ENCODE measurements around the gene GBX2. TPM values are rescaled to one million over a fixed set of nuclear protein-coding genes. Genes with fewer than 3 reads are reported as not detected.

Gene GBX2
- total and polyA plus RNA-seq, 2 experiments from 2014 or later: not detected

- no peaks in the 10 kb centered on the region for H3K9me3 ChIP-seq (ENCODE audit: low read depth)
- no peaks in the 10 kb centered on the region for H3K4me1 ChIP-seq (ENCODE audit: insufficient read depth)
- H3K4me3 ChIP-seq: no peak overlapping the region
- no peaks in the 10 kb centered on the region for H3K79me2 ChIP-seq (ENCODE audit: insufficient read depth)
- in situ Hi-C loops (cut with MboI): no loop called here
- TF ChIP-seq EZH2phosphoT487 (IDR thresholded peaks at IDR 0.05; ENCODE audit: insufficient read depth, low read depth) (no peak), EZH2 (IDR thresholded peaks at IDR 0.05; ENCODE audit: insufficient read depth, poor library complexity, severe bottlenecking) (no peak)
- WGBS, 2 experiments (ENCODE audit: low coverage in 1 of 2, low lambda C conversion rate in 2 of 2, missing lambda C conversion rate in 2 of 2): 71 to 72% methylated on average over 3 of the region's 3 CpGs
- no peak overlapping the region for H3K4me2 ChIP-seq (ENCODE audit: unreplicated experiment)
- no peak for DNase-seq
- no peak overlapping the region for H2AFZ ChIP-seq
- no peak overlapping the region for H3K9ac ChIP-seq
- no peaks in the 10 kb centered on the region for H3K27me3 ChIP-seq (replicated peaks; ENCODE audit: insufficient read depth)
- H3K9me2 ChIP-seq (ENCODE audit: insufficient read depth): no peaks in the 10 kb centered on the region
- no peak overlapping the region for H3K27ac ChIP-seq
- no peaks in the 10 kb centered on the region for H4K20me1 ChIP-seq (ENCODE audit: insufficient read depth)
- H3F3A ChIP-seq (ENCODE audit: insufficient read depth): no peaks in the 10 kb centered on the region
- H3K36me3 ChIP-seq (ENCODE audit: low read depth): no peaks in the 10 kb centered on the region; the same call in 1 of the 2 replicates
Observed at GRCh38 chr2:236122236-236122635, 46.0 kb downstream of the GBX2 start.

DNA sequence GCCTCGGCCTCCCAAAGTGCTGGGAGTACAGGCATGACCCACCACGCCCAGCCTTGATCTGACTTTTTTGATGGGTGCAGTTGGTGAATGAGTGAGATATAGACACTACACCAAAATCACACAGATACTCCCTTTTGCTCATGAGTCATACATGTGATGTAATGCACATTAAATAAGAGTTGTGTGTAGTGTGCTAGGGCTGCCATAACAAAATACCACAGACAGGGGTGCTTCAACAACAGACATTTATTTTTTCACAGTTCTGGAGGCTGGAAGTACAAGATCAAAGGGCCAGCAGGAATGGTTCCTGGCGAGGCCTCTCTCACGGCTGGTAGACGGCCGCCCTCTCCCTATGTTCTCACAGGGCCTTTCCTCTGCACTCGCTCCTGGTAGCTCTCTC, 46.6 kb downstream of the GBX2 start:
- no peaks in the 10 kb centered on the region for H4K20me1 ChIP-seq (ENCODE audit: insufficient read depth)
- no peaks in the 10 kb centered on the region for H3K79me2 ChIP-seq (ENCODE audit: insufficient read depth)
- H3K27ac ChIP-seq: no peak overlapping the region
- H3K36me3 ChIP-seq (ENCODE audit: low read depth): no peaks in the 10 kb centered on the region
- no peaks in the 10 kb centered on the region for H3F3A ChIP-seq (ENCODE audit: insufficient read depth)
- no peaks in the 10 kb centered on the region for H3K4me1 ChIP-seq (ENCODE audit: insufficient read depth)
- H3K27me3 ChIP-seq (replicated peaks; ENCODE audit: insufficient read depth): no peaks in the 10 kb centered on the region
- peak; percentile 29 for DNase-seq
- WGBS, 2 experiments (ENCODE audit: low coverage in 1 of 2, low lambda C conversion rate in 2 of 2, missing lambda C conversion rate in 2 of 2): 92 to 96% methylated on average over 7 of the region's 7 CpGs
- no peaks in the 10 kb centered on the region for H3K9me3 ChIP-seq (ENCODE audit: low read depth)
- H3K4me2 ChIP-seq (ENCODE audit: unreplicated experiment): no peak overlapping the region
- in situ Hi-C loops (cut with MboI): no loop called here
- H2AFZ ChIP-seq: no peak overlapping the region
- H3K9me2 ChIP-seq (ENCODE audit: insufficient read depth): no peaks in the 10 kb centered on the region
- H3K9ac ChIP-seq: no peak overlapping the region
- no peak overlapping the region for H3K4me3 ChIP-seq
- no peak for TF ChIP-seq EZH2 (IDR thresholded peaks at IDR 0.05; ENCODE audit: insufficient read depth, poor library complexity, severe bottlenecking)
- TF ChIP-seq EZH2phosphoT487 (IDR thresholded peaks at IDR 0.05; ENCODE audit: insufficient read depth, low read depth): no peak

DNA sequence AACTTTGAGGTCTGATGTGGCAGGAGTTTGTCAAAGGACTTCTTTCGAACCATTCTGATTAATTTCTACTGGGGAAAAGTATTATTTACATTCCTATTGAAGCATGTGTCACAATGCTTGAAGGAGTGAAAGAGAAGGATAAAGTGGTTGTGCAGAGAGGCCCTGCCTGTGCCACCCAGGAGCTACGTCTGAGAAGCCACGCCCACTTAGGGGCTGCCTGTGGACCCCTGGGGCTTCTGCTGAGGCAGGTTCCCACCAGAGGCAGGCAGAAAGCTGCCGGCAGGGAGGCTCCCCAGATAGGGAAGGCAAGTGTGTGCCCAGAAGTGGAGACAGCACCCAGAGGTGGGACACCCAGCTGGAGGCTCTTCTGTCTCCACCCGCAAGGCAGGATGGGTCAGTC, 47.4 kb downstream of the GBX2 start:
- in situ Hi-C loops (cut with MboI): no loop called here
- no peak for TF ChIP-seq EZH2phosphoT487 (IDR thresholded peaks at IDR 0.05; ENCODE audit: insufficient read depth, low read depth)
- TF ChIP-seq EZH2 (IDR thresholded peaks at IDR 0.05; ENCODE audit: insufficient read depth, poor library complexity, severe bottlenecking): no peak
- no peak for DNase-seq
- Histone ChIP-seq H2AFZ (no peak overlapping the region), H3K9me3 (ENCODE audit: low read depth) (no peaks in the 10 kb centered on the region), H3K79me2 (ENCODE audit: insufficient read depth) (no peaks in the 10 kb centered on the region), H3K27me3 (replicated peaks; ENCODE audit: insufficient read depth) (no peaks in the 10 kb centered on the region), H3K4me1 (ENCODE audit: insufficient read depth) (no peaks in the 10 kb centered on the region), H3K9ac (no peak overlapping the region), H3F3A (ENCODE audit: insufficient read depth) (no peaks in the 10 kb centered on the region), H3K36me3 (ENCODE audit: low read depth) (no peaks in the 10 kb centered on the region), H4K20me1 (ENCODE audit: insufficient read depth) (no peaks in the 10 kb centered on the region), H3K9me2 (ENCODE audit: insufficient read depth) (no peaks in the 10 kb centered on the region), H3K4me3 (no peak overlapping the region), H3K27ac (no peak overlapping the region), H3K4me2 (ENCODE audit: unreplicated experiment) (no peak overlapping the region)
- 79 to 85% methylated on average over 5 of the region's 5 CpGs for WGBS, 2 experiments (ENCODE audit: low coverage in 1 of 2, low lambda C conversion rate in 2 of 2, missing lambda C conversion rate in 2 of 2)

- in situ Hi-C loops (cut with MboI): no loop called here
- TF ChIP-seq EZH2phosphoT487 (IDR thresholded peaks at IDR 0.05; ENCODE audit: insufficient read depth, low read depth) (no peak), EZH2 (IDR thresholded peaks at IDR 0.05; ENCODE audit: insufficient read depth, poor library complexity, severe bottlenecking) (no peak)
- Histone ChIP-seq H3K4me3 (no peak overlapping the region), H3K9ac (no peak overlapping the region), H2AFZ (no peak overlapping the region), H3K9me2 (ENCODE audit: insufficient read depth) (no peaks in the 10 kb centered on the region), H3K79me2 (ENCODE audit: insufficient read depth) (no peaks in the 10 kb centered on the region), H3K4me2 (ENCODE audit: unreplicated experiment) (no peak overlapping the region), H3K9me3 (ENCODE audit: low read depth) (no peaks in the 10 kb centered on the region), H3F3A (ENCODE audit: insufficient read depth) (no peaks in the 10 kb centered on the region), H3K27me3 (replicated peaks; ENCODE audit: insufficient read depth) (no peaks in the 10 kb centered on the region), H3K4me1 (ENCODE audit: insufficient read depth) (no peaks in the 10 kb centered on the region), H4K20me1 (ENCODE audit: insufficient read depth) (no peaks in the 10 kb centered on the region), H3K36me3 (ENCODE audit: low read depth) (no peaks in the 10 kb centered on the region), H3K27ac (no peak overlapping the region)
- WGBS, 2 experiments (ENCODE audit: low coverage in 1 of 2, low lambda C conversion rate in 2 of 2, missing lambda C conversion rate in 2 of 2): 91 to 94% methylated on average over 15 to 29 of the region's 29 CpGs
- DNase-seq: no peak
Observed at GRCh38 chr2:236120141-236120601, 48.0 kb downstream of the GBX2 start.

GRCh38 chr2:236119476-236119875, 48.7 kb downstream of the GBX2 start:
- H3K79me2 ChIP-seq (ENCODE audit: insufficient read depth): no peaks in the 10 kb centered on the region
- in situ Hi-C loops (cut with MboI): no loop called here
- H4K20me1 ChIP-seq (ENCODE audit: insufficient read depth): no peaks in the 10 kb centered on the region
- DNase-seq: no peak
- no peaks in the 10 kb centered on the region for H3K27me3 ChIP-seq (replicated peaks; ENCODE audit: insufficient read depth)
- no peaks in the 10 kb centered on the region for H3K36me3 ChIP-seq (ENCODE audit: low read depth)
- H3K27ac ChIP-seq: no peak overlapping the region
- no peaks in the 10 kb centered on the region for H3K4me1 ChIP-seq (ENCODE audit: insufficient read depth)
- no peak for TF ChIP-seq EZH2phosphoT487 (IDR thresholded peaks at IDR 0.05; ENCODE audit: insufficient read depth, low read depth)
- TF ChIP-seq EZH2 (IDR thresholded peaks at IDR 0.05; ENCODE audit: insufficient read depth, poor library complexity, severe bottlenecking): no peak
- H3K9ac ChIP-seq: no peak overlapping the region
- H3K4me3 ChIP-seq: no peak overlapping the region
- H3K9me2 ChIP-seq (ENCODE audit: insufficient read depth): no peaks in the 10 kb centered on the region
- WGBS, 2 experiments (ENCODE audit: low coverage in 1 of 2, low lambda C conversion rate in 2 of 2, missing lambda C conversion rate in 2 of 2): 87 to 89% methylated on average over 13 of the region's 13 CpGs
- no peaks in the 10 kb centered on the region for H3K9me3 ChIP-seq (ENCODE audit: low read depth)
- H3K4me2 ChIP-seq (ENCODE audit: unreplicated experiment): no peak overlapping the region
- H2AFZ ChIP-seq: no peak overlapping the region
- H3F3A ChIP-seq (ENCODE audit: insufficient read depth): no peaks in the 10 kb centered on the region
